HEK293T (cell line): ENCODE measurements around the gene DERL3.

Source experiments
- ARNT ChIP-seq: fragments of 450-650 bp; IDR thresholded peaks from 2 replicates; pipeline ENCODE4 v1.6.1; 2017; ENCODE audit warnings: mild to moderate bottlenecking
- BHLHE40 ChIP-seq: fragments of 450-650 bp; IDR thresholded peaks from 2 replicates; pipeline ENCODE4 v1.6.1; 2016; ENCODE audit warnings: mild to moderate bottlenecking, moderate library complexity, borderline replicate concordance
- CTBP1 ChIP-seq: fragments of 450-650 bp; IDR thresholded peaks from 2 replicates; pipeline ENCODE4 v1.6.1; 2016; ENCODE audit warnings: borderline replicate concordance
- ELF4 ChIP-seq: fragments of 450-650 bp; IDR thresholded peaks from 2 replicates; pipeline ENCODE4 v1.6.1; 2017; ENCODE audit warnings: antibody characterized with exemption
- FOXA1 ChIP-seq: fragments of 450-650 bp; IDR thresholded peaks from 2 replicates; pipeline ENCODE4 v1.6.1; 2016; ENCODE audit warnings: mild to moderate bottlenecking
- FOXK2 ChIP-seq: fragments of 450-650 bp; IDR thresholded peaks from 2 replicates; pipeline ENCODE4 v1.6.1; 2016; ENCODE audit warnings: mild to moderate bottlenecking
- FOXM1 ChIP-seq: fragments of 450-650 bp; IDR thresholded peaks from 2 replicates; pipeline ENCODE4 v1.6.1; 2017; ENCODE audit warnings: mild to moderate bottlenecking, borderline replicate concordance
- HDGF ChIP-seq: fragments of 450-650 bp; IDR thresholded peaks from 2 replicates; pipeline ENCODE4 v1.6.1; 2017; ENCODE audit warnings: antibody characterized with exemption, borderline replicate concordance
- L3MBTL2 ChIP-seq: fragments of 450-650 bp; conservative IDR thresholded peaks from 2 replicates; pipeline ENCODE4 v1.6.1; 2016; ENCODE audit warnings: mild to moderate bottlenecking
- NFRKB ChIP-seq: fragments of 450-650 bp; IDR thresholded peaks from 2 replicates; pipeline ENCODE4 v1.6.1; 2016; ENCODE audit warnings: mild to moderate bottlenecking, moderate library complexity
- SP1 ChIP-seq: fragments of 450-650 bp; IDR thresholded peaks from 2 replicates; pipeline ENCODE4 v1.6.1; 2017
- TARDBP ChIP-seq: fragments of 450-650 bp; IDR thresholded peaks from 2 replicates; pipeline ENCODE4 v1.6.1; 2016

DNA sequence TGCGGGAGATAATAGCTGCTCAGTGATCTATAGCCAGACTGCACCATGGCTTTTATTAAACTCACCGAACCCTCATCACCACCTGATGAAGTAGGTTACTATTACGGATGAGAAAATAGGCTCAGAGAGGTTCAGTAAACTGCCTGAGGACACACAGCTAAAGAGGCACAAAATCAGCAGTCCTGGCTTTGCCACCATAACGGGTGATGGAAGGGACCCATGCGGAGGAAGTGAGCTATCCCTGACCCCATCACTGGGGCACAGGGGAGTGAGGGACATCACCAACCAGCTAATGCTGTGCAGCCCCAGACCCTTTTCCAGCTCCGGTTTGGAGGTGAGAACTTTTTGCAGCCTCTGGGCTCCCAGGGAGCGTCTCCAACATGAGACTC is 7.3 kb upstream of the DERL3 start:
- TF ChIP-seq ELF4 (no peak), HDGF (no peak), FOXK2 (no peak), L3MBTL2 (no peak), BHLHE40 (no peak), NFRKB (no peak), FOXM1 (no peak), ARNT (no peak), CTBP1 (no peak), SP1 (no peak), TARDBP (no peak), FOXA1 (no peak)
